GF-D8 (cell line): ENCODE results near the gene C4orf51.

Experiments
- DNase-seq: peaks from one replicate; lab custom pipeline; 2025; lab: John Stamatoyannopoulos, UW

C4orf51 gene

DNA sequence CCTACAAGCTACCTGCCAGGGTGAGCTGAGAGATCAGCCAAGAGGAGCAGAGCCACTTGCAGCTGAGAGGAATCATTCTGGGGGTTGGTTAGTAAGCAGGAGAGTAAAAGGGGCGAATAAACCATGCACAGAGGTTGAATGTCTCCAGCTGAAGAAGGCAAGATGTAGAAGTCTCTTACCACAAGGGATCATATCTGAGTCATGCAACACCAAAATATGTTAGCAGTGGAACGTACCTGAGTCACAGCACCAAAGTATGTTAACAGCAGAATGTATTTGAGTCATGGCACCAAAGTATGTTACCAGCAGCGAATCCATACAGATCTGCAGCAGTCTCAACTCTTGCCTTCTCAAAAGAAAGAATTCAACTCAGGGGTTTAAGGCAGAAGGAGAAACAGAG is 29.9 kb downstream of the C4orf51 start:
- DNase-seq, result no peak

- DNase-seq, result no peak
These were observed 36.3 kb downstream of the C4orf51 start for GRCh38 chr4:145716200-145716599.

GRCh38 chr4:145716661-145717200 is 36.8 kb downstream of the C4orf51 start:
- no peak for DNase-seq

GRCh38 chr4:145719752-145720624 is 40.0 kb downstream of the C4orf51 start:
- no peak for DNase-seq

- DNase-seq, result no peak
These were observed 40.7 kb downstream of the C4orf51 start for GRCh38 chr4:145720656-145721055.

DNA sequence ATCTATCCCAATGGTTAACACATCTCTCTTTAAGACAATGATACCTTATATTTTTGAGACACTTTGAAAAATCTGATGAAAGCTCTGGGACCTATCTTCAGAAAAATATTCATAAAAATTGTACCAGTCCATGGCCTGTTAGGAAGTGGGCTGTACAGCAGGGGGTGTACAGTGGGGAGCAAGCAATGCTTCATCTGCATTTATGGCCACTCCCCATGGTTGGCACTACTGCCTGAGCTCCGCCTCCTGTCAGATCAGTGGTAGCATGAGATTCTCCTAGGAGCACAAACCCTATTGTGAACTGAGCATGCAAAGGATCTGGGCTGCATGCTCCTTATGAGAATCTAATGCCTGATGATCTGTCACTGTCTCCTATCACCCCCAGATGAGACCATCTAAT is 42.6 kb downstream of the C4orf51 start:
- no peak for DNase-seq

GRCh38 chr4:145723336-145723735 is 43.4 kb downstream of the C4orf51 start:
- no peak for DNase-seq

DNA sequence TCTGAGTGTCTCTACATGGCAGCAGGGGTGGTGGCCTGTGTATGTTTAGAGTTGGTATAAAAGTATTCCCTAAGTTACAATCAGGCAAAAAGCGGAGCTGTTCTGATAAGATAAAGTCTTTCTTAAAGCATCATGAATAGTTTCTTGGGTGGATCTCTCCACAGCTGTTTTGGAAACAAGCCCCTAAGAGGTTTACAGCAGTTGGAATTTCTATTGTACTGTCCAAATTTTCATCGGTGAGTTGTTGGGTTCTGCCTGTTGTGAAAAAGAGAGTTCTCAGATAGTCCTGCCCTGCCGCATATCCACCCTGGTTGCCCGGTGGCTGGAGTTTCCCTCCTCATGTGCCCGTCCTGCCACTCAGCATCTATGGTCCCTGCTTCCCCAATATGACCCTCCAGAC is 50.1 kb downstream of the C4orf51 start:
- no peak for DNase-seq

GRCh38 chr4:145731028-145731427 is 51.1 kb downstream of the C4orf51 start:
- no peak for DNase-seq

- no peak for DNase-seq
These were observed 52.3 kb downstream of the C4orf51 start for GRCh38 chr4:145732001-145732815.

GRCh38 chr4:145732895-145733880 is 53.2 kb downstream of the C4orf51 start:
- no peak for DNase-seq

DNA sequence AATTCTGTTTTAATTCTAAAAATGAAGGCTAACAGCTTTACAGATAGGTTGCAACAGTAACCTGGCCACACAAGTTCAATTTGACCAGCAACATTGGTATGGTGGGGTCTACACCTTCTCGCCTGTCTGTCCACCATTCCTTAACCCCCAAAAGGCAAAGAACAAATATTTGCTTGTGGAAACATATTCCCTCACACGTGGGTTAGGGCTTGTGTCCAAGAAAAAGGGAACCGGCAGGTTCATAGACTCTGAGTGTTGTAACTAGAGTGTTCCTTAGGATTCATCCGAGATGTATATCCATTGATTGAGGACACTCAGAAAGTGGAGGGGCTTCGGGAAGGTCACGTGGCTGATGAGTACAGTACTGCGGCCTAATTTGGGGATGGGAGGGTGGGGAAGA is 54.1 kb downstream of the C4orf51 start:
- no peak for DNase-seq

GRCh38 chr4:145734576-145735346 is 54.8 kb downstream of the C4orf51 start:
- DNase-seq, result no peak

GRCh38 chr4:145735347-145735675 is 55.4 kb downstream of the C4orf51 start:
- no peak for DNase-seq

GRCh38 chr4:145735827-145736226 is 55.9 kb downstream of the C4orf51 start:
- no peak for DNase-seq

- no peak for DNase-seq
These were observed 56.4 kb downstream of the C4orf51 start for GRCh38 chr4:145736241-145736831.

DNA sequence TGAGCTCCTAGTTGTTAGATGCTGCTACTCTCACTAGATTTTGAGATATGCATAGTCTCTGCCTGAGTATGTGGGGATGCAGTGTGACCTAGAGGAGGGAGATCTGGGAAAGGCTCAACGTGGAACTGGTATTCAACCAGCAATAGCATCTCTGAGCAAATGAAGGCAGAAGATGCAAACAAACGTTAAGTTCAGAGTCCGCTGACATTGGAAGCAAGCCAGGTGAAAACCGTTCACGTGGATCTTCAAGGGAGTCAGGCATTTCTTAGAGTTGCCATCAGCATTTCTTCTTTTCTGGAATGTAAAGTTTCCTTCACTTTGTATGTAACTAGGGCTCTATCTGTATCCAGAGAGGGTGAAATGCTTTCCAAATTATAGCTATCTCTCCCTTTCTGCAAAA is 59.9 kb downstream of the C4orf51 start:
- DNase-seq, result no peak

DNA sequence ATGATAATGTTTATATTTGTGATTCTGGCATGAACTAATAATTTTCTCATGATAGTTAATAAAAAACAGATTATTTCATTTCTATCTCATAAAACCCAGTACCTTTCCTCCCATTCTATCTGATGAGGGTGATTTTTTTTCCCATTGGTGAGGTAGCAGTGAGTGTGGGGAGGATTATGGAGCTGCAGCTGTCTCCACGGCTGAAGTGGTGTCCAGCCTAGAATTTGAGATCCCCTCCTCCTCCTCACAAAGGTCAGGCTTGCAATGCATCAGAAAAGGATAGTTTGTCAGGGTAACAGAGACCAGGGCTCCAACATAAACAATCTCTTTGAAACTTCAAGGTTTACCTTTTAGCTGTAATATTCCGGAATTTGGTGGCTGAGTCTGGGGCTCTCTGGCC is 60.9 kb downstream of the C4orf51 start:
- no peak for DNase-seq

GRCh38 chr4:145743641-145744040 is 63.7 kb downstream of the C4orf51 start:
- DNase-seq, result no peak

- no peak for DNase-seq
These were observed 75.9 kb downstream of the C4orf51 start for GRCh38 chr4:145755802-145756201.

DNA sequence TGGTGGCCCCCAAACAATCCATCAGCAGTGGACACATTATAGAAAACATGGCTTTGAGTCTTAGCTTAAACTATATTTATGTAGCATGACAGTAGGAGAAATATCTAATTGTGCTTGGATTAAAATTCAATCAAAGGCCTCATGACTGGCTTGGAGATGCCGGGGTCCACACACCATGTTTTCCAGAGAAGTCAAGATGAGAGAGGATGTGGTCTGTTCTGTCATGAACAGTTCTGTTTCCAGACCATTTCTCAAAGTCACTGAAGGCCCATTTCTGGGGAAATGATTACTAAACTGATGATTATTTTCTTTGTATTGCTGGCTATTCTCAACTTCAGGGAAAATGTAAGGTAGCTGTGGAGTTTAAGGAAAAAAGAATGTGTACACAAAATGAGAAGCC is 76.3 kb downstream of the C4orf51 start:
- DNase-seq, result no peak
